Osteoblast (primary cell): ENCODE data around the gene ABCB8. TPM values are rescaled to one million over a fixed set of nuclear protein-coding genes. Genes with fewer than 3 reads are reported as not detected.
"Not testable (repeated sequence)": the region's sequence is repeated elsewhere in the genome, so short reads cannot be mapped to it uniquely, and the experiment has no call there.

Experiments
- DNase-seq: peaks from one replicate; pipeline ENCODE4 v3.0.0; 2011; ENCODE audit warnings: low spot score, mixed read lengths; ENCODE audit not compliant: insufficient read length; ENCODE audit errors: missing footprints
- H2AFZ ChIP-seq: 2 replicates; pipeline ENCODE4 v1.6.0; 2011; ENCODE audit warnings: mild to moderate bottlenecking, low read length
- H3K27ac ChIP-seq: 2 replicates; pipeline ENCODE4 v1.5.1; 2011; ENCODE audit warnings: mild to moderate bottlenecking, low read depth, low read length, moderate library complexity
- H3K27me3 ChIP-seq: 2 replicates; pipeline ENCODE4 v1.6.0; 2012; ENCODE audit warnings: mild to moderate bottlenecking, control low read depth, inconsistent platforms, low read length, moderate library complexity; ENCODE audit not compliant: insufficient read depth
- H3K36me3 ChIP-seq: 2 replicates; pipeline ENCODE4 v1.5.1; 2011; ENCODE audit warnings: mild to moderate bottlenecking, low read length, control low read depth, moderate library complexity; ENCODE audit not compliant: insufficient read depth
- H3K4me1 ChIP-seq: 2 replicates; pipeline ENCODE4 v1.5.1; 2011; ENCODE audit warnings: mild to moderate bottlenecking, low read length, control low read depth, moderate library complexity; ENCODE audit not compliant: insufficient read depth
- H3K4me2 ChIP-seq: 2 replicates; pipeline ENCODE4 v1.6.0; 2011; ENCODE audit warnings: mild to moderate bottlenecking, low read length; ENCODE audit not compliant: insufficient read depth
- H3K4me3 ChIP-seq: fragments of 200-600 bp; sonication (generic); 3 replicates; pipeline ENCODE4 v1.5.1; 2012; ENCODE audit warnings: mild to moderate bottlenecking, low read length, inconsistent platforms; ENCODE audit not compliant: insufficient read depth
- H3K79me2 ChIP-seq: 2 replicates; pipeline ENCODE4 v1.6.0; 2012; ENCODE audit warnings: mild to moderate bottlenecking, low read length, control low read depth, inconsistent platforms; ENCODE audit not compliant: insufficient read depth
- H3K9me3 ChIP-seq: 2 replicates; pipeline ENCODE4 v1.5.1; 2011; ENCODE audit warnings: low read depth, low read length, control low read depth
- H4K20me1 ChIP-seq: 2 replicates; pipeline ENCODE4 v1.6.0; 2012; ENCODE audit warnings: mild to moderate bottlenecking, low read length, control low read depth; ENCODE audit not compliant: insufficient read depth
- total RNA-seq: library from RNA; depleted of rRNA; stranded (reverse); fragments of >200 nt; gene quantifications from 2 replicates; pipeline ENCODE4 v1.2.3, GENCODE V29; 2012
- TF ChIP-seq, protein P1 (sequence below): IDR thresholded peaks from 2 replicates; pipeline ENCODE4 v1.5.1; 2011; ENCODE audit warnings: mild to moderate bottlenecking, low read depth, low read length, moderate library complexity; ENCODE audit errors: extremely low read depth

The ABCB8 gene
- total RNA-seq, 1 donor: 32.6 TPM

- TF ChIP-seq, protein P1, sequence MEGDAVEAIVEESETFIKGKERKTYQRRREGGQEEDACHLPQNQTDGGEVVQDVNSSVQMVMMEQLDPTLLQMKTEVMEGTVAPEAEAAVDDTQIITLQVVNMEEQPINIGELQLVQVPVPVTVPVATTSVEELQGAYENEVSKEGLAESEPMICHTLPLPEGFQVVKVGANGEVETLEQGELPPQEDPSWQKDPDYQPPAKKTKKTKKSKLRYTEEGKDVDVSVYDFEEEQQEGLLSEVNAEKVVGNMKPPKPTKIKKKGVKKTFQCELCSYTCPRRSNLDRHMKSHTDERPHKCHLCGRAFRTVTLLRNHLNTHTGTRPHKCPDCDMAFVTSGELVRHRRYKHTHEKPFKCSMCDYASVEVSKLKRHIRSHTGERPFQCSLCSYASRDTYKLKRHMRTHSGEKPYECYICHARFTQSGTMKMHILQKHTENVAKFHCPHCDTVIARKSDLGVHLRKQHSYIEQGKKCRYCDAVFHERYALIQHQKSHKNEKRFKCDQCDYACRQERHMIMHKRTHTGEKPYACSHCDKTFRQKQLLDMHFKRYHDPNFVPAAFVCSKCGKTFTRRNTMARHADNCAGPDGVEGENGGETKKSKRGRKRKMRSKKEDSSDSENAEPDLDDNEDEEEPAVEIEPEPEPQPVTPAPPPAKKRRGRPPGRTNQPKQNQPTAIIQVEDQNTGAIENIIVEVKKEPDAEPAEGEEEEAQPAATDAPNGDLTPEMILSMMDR: no peak
- Histone ChIP-seq H3K27ac (peak overlapping the region; percentile 87), H3K79me2 (no peaks in the 10 kb centered on the region), H3K9me3 (no peaks in the 10 kb centered on the region), H3K4me2 (peak overlapping the region; percentile 50), H3K27me3 (no peaks in the 10 kb centered on the region), H3K4me1 (peaks cover 18% of the 10 kb centered on the region), H3K4me3 (peak overlapping the region; percentile 2), H4K20me1 (no peaks in the 10 kb centered on the region), H3K36me3 (peaks cover 25% of the 10 kb centered on the region), H2AFZ (peak overlapping the region; percentile 18)
- DNase-seq: peak; percentile 99
These were observed 10.9 kb downstream of the ABCB8 start for GRCh38 chr7:151038951-151039849.

DNA sequence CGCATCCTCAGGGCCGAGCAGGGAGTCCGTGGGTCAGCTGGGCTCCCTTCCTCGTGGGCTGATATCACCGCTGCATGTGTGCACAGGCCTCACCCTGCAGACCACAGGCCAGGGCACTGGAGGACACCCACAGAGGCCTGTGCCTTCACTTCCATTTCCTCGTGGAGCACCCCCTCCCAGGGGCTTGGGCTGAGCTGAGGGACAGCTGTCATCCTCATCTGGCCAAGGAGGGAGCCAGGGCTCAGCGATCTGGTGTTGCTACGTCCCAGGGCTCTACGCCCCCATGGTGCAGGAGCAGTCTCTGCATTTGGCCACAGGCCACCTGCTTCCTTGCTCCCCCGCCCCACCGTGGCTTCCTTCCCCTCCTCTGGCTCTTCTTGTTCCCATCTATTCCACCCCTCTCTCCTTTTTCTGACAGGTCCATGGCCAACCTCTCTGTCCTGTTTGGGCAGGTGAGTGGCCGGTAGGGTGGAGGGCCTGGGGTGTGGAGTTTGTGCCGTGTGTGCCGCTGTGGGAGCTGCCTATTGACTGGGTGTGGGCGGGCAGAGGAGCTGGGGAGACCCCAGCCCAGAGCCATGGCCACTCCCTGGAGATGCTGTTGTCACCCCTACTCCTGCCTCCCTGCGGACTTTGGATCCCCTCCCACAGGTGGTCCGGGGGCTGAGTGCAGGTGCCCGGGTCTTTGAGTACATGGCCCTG is 11.7 kb downstream of the ABCB8 start:
- H2AFZ ChIP-seq: no peak overlapping the region
- peaks cover 18% of the 10 kb centered on the region for H3K4me1 ChIP-seq
- H3K9me3 ChIP-seq: no peaks in the 10 kb centered on the region
- no peaks in the 10 kb centered on the region for H3K27me3 ChIP-seq
- no peaks in the 10 kb centered on the region for H3K79me2 ChIP-seq
- DNase-seq: peak; percentile 86
- no peak overlapping the region for H3K4me3 ChIP-seq
- H3K27ac ChIP-seq: peak overlapping the region; percentile 87
- H4K20me1 ChIP-seq: no peaks in the 10 kb centered on the region
- peaks cover 17% of the 10 kb centered on the region for H3K36me3 ChIP-seq
- TF ChIP-seq, protein P1: no peak
- H3K4me2 ChIP-seq: no peak overlapping the region

DNA sequence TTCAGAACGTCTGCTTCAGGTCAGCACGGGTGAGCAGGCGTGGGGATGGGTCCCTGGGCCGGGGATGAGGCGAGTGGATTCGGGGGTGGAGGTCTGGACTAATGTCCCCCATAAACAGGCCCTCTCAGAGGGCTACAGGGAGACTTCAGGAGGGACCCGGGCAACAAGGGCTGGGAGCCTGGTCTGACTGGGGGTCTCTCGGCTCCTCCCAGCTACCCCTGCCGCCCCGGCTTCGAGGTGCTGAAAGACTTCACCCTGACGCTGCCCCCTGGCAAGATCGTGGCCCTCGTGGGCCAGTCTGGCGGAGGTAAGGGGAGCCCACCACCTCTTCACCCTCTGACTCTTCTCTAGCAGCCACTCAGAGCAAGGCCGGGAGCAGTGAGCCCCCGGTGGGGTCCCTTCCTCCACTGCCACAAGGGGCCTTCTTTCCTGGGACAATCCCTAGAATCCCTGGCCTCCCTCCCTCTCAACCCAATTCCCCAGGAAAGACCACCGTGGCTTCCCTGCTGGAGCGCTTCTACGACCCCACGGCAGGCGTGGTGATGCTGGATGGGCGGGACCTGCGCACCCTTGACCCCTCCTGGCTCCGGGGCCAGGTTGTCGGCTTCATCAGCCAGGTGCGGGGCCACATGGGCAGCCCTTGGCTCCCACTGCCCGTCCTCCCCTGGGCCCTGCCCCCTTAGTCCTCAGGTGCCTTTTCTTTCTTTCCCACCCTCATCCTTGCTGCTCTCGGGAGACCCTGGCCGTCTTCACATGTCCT is 12.5 kb downstream of the ABCB8 start:
- no peak overlapping the region for H3K27ac ChIP-seq
- TF ChIP-seq, protein P1: no peak
- no peak overlapping the region for H3K4me3 ChIP-seq
- H3K27me3 ChIP-seq: no peaks in the 10 kb centered on the region
- no peak overlapping the region for H2AFZ ChIP-seq
- no peaks in the 10 kb centered on the region for H4K20me1 ChIP-seq
- no peak for DNase-seq
- peaks cover 18% of the 10 kb centered on the region for H3K4me1 ChIP-seq
- no peaks in the 10 kb centered on the region for H3K9me3 ChIP-seq
- H3K4me2 ChIP-seq: no peak overlapping the region
- H3K79me2 ChIP-seq: no peaks in the 10 kb centered on the region
- H3K36me3 ChIP-seq: peaks cover 10% of the 10 kb centered on the region

GRCh38 chr7:151043449-151043848 is 15.2 kb downstream of the ABCB8 start:
- not testable (repeated sequence) for H3K9me3 ChIP-seq, H3K79me2 ChIP-seq, H3K4me2 ChIP-seq, H3K36me3 ChIP-seq, H3K27ac ChIP-seq, H3K4me3 ChIP-seq, H4K20me1 ChIP-seq, H2AFZ ChIP-seq, H3K27me3 ChIP-seq, DNase-seq
- peaks cover 28% of the 10 kb centered on the region for H3K4me1 ChIP-seq
